A172 (cell line): ENCODE results near the gene CENPL. TPM values are rescaled to one million over a fixed set of nuclear protein-coding genes. Genes with fewer than 3 reads are reported as not detected.

Source experiments
- DNase-seq: peaks from one replicate; pipeline ENCODE4 v3.0.0-alpha.2; 2015; ENCODE audit warnings: low spot score
- total RNA-seq: library from RNA; depleted of rRNA; stranded (reverse); fragments of >200 nt; shearing (Covaris generic); gene quantifications from 2 replicates; pipeline ENCODE4 v1.2.3, GENCODE V29; 2014; rRNA removed

Gene CENPL
- total RNA-seq, 1 experiment from 2014 or later: 56.5 TPM

GRCh38 chr1:173758110-173758509, 66.6 kb downstream of the CENPL start:
- no peak for DNase-seq

- DNase-seq: no peak
Observed at GRCh38 chr1:173757666-173758065, 67.0 kb downstream of the CENPL start.

DNA sequence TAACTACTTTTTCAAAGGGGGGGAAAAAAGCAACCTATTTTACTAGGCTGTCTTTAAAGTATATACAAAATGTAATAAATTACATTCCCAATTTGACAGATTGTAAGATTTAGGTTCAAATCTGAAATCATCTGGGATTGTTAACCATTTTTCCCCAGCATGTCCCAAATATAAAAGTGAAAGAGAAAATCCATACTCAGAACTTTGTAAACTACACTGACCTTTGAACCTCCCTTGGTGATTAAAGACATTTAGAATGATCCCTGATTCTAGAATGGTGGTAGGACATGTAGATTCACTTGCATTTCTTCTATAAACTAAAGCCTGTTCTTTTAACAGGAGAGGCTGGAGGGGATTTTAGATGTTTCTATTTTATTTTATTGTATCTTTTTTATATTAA, 70.9 kb downstream of the CENPL start:
- DNase-seq: no peak

Other genes with a start within 250 kb of the CENPL start
- not detected in 2 replicates for gene SLC9C2, start 221.8 kb downstream of the CENPL start, total RNA-seq
- gene TEX50, start 189.5 kb downstream of the CENPL start, total RNA-seq: not detected in 2 replicates
- 0.29 and 0.96 TPM in 2 replicates for gene ANKRD45, start 155.0 kb downstream of the CENPL start, total RNA-seq
- 22.9 and 27.7 TPM in 2 replicates for gene KLHL20, start 109.9 kb downstream of the CENPL start, total RNA-seq
- 40.3 and 44.7 TPM in 2 replicates for gene DARS2, start 210 bp downstream of the CENPL start, total RNA-seq
- gene GAS5, start 43.1 kb upstream of the CENPL start, total RNA-seq: 238 and 253 TPM in 2 replicates
- gene ZBTB37, start 43.5 kb upstream of the CENPL start, total RNA-seq: 5.6 and 7.5 TPM in 2 replicates
- not detected in 2 replicates for gene SERPINC1, start 92.4 kb upstream of the CENPL start, total RNA-seq
- 24.3 and 26.6 TPM in 2 replicates for gene RC3H1, start 197.5 kb upstream of the CENPL start, total RNA-seq